GM12801 (cell line): Measurements from ENCODE around the gene SLC39A9.

Experiments used
- CTCF ChIP-seq: IDR thresholded peaks from one replicate; pipeline ENCODE4 v1.5.1; 2011; ENCODE audit warnings: control low read depth; ENCODE audit not compliant: insufficient read length; ENCODE audit errors: extremely low read depth

Gene SLC39A9

GRCh38 chr14:69355154-69355597, 43.3 kb upstream of the SLC39A9 start:
- no peak for TF ChIP-seq CTCF

- no peak for TF ChIP-seq CTCF
These were observed 42.7 kb upstream of the SLC39A9 start for GRCh38 chr14:69355607-69356281.

GRCh38 chr14:69356903-69357543, 41.5 kb upstream of the SLC39A9 start:
- TF ChIP-seq CTCF: no peak

GRCh38 chr14:69357544-69358200, 40.8 kb upstream of the SLC39A9 start:
- no peak for TF ChIP-seq CTCF

GRCh38 chr14:69358233-69358963, 40.1 kb upstream of the SLC39A9 start:
- TF ChIP-seq CTCF: no peak

GRCh38 chr14:69358966-69359365, 39.5 kb upstream of the SLC39A9 start:
- TF ChIP-seq CTCF: no peak
